GM12873 (cell line): ENCODE results near the gene KIAA1328.

Experiments used
- CTCF ChIP-seq: IDR thresholded peaks from 2 replicates; pipeline ENCODE4 v1.5.1; 2012; ENCODE audit warnings: low read depth, mild to moderate bottlenecking, moderate library complexity, low read length, control low read depth; ENCODE audit not compliant: insufficient read depth; ENCODE audit errors: missing control alignments

The KIAA1328 gene

DNA sequence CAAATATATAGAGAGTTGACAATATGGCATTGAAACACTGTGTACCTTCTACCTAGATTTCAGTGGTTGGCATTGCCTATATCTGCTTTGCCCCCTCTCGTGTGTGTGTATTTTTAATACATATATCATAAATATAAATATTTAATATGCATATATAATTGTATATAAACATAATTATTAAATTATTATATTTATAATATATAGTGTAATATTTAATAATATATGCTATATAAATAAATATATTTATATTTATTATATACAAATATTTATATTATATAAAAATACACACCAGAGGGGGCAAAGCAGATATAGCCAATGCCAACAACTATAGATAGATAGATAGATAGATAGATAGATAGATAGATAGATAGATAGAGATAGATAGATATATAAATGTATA is 124.1 kb downstream of the KIAA1328 start:
- no peak for TF ChIP-seq CTCF

DNA sequence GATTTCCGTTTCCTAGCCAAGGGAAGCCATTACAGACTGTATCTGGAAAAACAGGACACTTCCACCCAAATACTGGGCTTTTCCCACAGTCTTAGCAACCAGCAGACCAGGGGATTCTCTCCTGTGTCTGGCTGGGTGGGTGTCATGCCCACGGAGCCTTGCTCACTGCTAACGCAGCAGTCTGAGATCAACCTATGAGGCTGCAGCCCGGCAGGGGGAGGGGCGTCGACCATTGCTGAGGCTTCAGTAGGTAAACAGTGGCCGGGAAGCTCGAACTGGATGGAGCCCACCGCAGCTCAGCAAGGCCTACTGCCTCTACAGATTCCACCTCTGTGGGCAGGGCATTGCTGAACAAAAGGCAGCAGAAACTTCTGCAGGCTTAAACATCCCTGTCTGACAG is 131.1 kb downstream of the KIAA1328 start:
- TF ChIP-seq CTCF, result no peak

GRCh38 chr18:36963464-36963863 is 134.5 kb downstream of the KIAA1328 start:
- no peak for TF ChIP-seq CTCF

DNA sequence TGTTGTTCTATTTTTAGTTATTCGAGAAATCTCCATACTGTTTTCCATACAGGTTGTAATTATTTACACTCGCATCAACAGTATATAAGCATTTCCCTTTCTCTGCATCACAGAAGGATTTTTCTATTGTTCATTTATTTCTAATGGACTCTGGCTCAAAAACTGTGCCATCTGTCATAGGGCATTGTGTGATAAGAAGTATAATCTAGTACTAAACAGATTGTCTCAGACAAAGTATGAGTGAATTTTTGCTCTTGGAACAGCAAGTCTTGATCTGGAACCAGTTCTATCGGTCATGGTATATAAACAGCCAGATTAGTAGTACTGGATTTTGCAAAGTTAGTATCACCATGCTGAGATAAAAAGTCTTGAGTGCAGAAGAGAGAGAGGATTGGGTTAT is 145.8 kb downstream of the KIAA1328 start:
- no peak for TF ChIP-seq CTCF

GRCh38 chr18:36977121-36977520 is 148.2 kb downstream of the KIAA1328 start:
- TF ChIP-seq CTCF, result no peak

DNA sequence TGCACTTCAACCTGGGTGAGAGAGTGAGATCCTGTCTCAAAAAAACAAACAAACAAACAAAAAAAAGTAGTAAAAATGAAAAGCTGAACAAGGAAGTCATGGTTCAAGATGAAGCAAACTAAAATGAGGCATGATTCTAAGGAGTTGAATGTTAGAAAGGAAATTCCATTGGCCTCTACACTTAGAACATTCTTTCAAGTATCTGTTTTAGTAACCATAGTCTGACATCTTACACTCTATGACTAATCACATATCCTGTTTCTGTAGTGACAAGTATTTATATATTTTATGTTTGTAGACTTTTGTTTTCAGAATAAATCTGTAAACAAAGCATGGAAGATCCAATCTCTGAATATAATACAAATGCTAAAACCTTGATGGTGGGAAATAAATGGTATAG is 164.1 kb downstream of the KIAA1328 start:
- TF ChIP-seq CTCF, result no peak

GRCh38 chr18:37006742-37007141 is 177.8 kb downstream of the KIAA1328 start:
- no peak for TF ChIP-seq CTCF
